Measurements from ENCODE around the gene RBL2.
"Not testable (repeated sequence)": the region's sequence is repeated elsewhere in the genome, so short reads cannot be mapped to it uniquely, and the experiment has no call there.

DNA sequence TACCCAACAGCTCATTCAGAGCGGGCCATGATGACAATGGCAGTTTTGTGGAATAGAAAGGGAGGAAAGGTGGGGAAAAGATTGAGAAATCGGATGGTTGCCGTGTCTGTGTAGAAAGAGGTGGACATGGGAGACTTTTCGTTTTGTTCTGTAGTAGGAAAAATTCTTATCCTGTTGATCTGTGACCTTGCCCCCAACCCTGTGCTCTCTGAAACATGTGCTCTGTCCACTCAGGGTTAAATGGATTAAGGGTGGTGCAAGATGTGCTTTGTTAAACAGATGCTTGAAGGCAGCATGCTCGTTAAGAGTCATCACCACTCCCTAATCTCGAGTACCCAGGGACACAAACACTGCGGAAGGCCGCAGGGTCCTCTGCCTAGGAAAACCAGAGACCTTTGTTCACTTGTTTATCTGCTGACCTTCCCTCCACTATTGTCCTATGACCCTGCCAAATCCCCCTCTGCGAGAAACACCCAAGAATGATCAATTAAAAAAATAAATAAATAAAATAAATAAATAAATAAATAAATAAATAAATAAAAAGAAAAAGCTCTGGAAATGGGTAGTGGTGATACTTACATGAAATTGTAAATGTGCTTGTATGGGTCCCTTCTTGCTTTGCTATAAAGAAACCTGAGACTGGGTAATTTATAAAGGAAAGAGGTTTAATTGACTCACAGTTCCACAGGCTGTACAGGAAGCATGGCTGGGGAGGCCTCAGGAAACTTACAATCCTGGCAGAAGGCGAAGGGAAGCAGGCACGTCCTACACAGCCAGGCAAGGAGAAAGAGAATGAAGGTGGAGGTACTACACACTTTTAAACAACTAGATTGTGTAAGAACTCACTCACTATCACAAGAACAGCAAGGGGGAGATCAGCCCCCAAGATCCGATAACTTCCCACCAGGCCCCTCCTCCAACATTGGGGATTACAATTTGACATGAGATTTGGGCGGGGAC, 105.8 kb downstream of the RBL2 start:
- TF ChIP-seq, protein P1, sequence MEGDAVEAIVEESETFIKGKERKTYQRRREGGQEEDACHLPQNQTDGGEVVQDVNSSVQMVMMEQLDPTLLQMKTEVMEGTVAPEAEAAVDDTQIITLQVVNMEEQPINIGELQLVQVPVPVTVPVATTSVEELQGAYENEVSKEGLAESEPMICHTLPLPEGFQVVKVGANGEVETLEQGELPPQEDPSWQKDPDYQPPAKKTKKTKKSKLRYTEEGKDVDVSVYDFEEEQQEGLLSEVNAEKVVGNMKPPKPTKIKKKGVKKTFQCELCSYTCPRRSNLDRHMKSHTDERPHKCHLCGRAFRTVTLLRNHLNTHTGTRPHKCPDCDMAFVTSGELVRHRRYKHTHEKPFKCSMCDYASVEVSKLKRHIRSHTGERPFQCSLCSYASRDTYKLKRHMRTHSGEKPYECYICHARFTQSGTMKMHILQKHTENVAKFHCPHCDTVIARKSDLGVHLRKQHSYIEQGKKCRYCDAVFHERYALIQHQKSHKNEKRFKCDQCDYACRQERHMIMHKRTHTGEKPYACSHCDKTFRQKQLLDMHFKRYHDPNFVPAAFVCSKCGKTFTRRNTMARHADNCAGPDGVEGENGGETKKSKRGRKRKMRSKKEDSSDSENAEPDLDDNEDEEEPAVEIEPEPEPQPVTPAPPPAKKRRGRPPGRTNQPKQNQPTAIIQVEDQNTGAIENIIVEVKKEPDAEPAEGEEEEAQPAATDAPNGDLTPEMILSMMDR (IDR thresholded peaks at IDR 0.05): not testable (repeated sequence)
- not testable (repeated sequence) for TF ChIP-seq POLR2A, POLR2AphosphoS5, EP300 (IDR thresholded peaks at IDR 0.05)

Measured in sigmoid colon (tissue), 4 donors.